HFF-Myc (cell line): ENCODE measurements around the gene PLIN1.

ENCODE experiments used
- DNase-seq: peaks from one replicate; pipeline ENCODE4 v3.0.0-alpha.2; 2011; ENCODE audit warnings: low read depth; ENCODE audit errors: extremely low read depth
- H3K4me3 ChIP-seq: replicated peaks from 2 replicates; pipeline ENCODE4 v1.5.1; 2011; ENCODE audit warnings: low read depth, mild to moderate bottlenecking, control low read depth, low read length
- TF ChIP-seq, protein P1 (sequence below): IDR thresholded peaks from 2 replicates; pipeline ENCODE4 v1.5.1; 2012; ENCODE audit warnings: mild to moderate bottlenecking, low read depth, low read length, control low read depth; ENCODE audit errors: missing control alignments

Gene PLIN1, protein sequence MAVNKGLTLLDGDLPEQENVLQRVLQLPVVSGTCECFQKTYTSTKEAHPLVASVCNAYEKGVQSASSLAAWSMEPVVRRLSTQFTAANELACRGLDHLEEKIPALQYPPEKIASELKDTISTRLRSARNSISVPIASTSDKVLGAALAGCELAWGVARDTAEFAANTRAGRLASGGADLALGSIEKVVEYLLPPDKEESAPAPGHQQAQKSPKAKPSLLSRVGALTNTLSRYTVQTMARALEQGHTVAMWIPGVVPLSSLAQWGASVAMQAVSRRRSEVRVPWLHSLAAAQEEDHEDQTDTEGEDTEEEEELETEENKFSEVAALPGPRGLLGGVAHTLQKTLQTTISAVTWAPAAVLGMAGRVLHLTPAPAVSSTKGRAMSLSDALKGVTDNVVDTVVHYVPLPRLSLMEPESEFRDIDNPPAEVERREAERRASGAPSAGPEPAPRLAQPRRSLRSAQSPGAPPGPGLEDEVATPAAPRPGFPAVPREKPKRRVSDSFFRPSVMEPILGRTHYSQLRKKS

DNA sequence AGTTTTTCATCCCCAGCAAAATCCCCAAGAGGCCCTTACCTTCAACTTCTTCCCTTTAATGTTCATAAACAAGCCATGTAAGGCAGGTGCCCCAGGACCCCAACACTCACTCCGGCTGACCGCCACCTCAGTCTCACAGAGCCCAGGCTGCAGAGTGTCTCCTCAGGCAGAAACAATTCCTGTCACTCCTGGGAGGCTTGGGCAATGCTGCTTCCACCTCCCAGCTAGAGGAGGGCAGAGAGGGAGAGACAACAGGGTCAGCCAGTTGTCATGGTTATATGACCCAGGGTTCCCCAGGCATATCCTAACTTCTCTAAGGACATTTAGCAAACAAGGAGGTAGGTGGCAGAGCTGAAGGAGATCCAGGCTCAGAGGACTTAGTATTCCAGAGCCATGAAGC is at the start of gene PLIN1:
Gene PLIN1, minus strand, starts transcription at position 156 of the 400 bp plus-strand sequence. CDS start 1,878 bp downstream, outside the sequence.
- TF ChIP-seq, protein P1, sequence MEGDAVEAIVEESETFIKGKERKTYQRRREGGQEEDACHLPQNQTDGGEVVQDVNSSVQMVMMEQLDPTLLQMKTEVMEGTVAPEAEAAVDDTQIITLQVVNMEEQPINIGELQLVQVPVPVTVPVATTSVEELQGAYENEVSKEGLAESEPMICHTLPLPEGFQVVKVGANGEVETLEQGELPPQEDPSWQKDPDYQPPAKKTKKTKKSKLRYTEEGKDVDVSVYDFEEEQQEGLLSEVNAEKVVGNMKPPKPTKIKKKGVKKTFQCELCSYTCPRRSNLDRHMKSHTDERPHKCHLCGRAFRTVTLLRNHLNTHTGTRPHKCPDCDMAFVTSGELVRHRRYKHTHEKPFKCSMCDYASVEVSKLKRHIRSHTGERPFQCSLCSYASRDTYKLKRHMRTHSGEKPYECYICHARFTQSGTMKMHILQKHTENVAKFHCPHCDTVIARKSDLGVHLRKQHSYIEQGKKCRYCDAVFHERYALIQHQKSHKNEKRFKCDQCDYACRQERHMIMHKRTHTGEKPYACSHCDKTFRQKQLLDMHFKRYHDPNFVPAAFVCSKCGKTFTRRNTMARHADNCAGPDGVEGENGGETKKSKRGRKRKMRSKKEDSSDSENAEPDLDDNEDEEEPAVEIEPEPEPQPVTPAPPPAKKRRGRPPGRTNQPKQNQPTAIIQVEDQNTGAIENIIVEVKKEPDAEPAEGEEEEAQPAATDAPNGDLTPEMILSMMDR: no peak
- DNase-seq: no peak
- H3K4me3 ChIP-seq: no peak within 1 kb of the TSS

DNA sequence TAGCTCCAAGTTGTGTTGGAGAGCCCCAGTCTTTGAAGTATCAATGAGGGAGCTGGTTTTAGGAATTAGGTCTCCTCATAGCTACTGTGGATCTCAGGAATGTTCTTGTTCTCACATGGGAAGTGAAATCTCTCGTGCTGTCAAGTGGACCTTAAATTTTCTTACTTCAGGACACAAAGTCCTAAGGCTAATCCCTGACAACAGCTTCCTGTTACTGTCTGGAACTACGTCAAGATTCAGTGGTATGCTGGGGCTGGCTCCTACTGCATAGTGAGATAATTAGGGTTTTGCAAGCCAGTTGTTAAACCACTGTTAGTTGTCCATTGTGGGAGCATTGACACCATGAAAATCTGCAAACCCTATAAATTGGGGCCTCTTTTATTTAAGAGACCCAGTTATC is 49.1 kb upstream of the PLIN1 start:
- TF ChIP-seq, protein P1: no peak
- DNase-seq: no peak
- no peak overlapping the region for H3K4me3 ChIP-seq

DNA sequence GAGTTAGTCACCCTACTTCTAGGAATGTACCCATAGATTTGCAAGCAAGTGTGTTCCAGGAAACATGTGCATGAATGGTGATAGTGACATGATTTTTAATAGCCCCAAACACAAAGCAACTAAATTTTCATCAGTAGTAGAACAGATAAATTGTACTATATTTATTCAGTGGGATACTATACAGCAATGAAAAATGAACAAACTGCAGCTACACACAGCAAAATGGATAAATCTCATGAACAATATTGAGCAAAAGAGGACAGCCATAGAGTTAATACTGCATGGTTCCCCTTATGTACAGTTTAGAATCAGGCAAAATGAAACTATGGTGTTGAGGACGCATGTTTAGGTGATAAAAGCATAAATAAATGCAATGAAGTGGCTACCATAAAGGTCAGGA is 45.9 kb upstream of the PLIN1 start:
- DNase-seq: no peak
- H3K4me3 ChIP-seq: no peak overlapping the region
- TF ChIP-seq, protein P1: no peak

DNA sequence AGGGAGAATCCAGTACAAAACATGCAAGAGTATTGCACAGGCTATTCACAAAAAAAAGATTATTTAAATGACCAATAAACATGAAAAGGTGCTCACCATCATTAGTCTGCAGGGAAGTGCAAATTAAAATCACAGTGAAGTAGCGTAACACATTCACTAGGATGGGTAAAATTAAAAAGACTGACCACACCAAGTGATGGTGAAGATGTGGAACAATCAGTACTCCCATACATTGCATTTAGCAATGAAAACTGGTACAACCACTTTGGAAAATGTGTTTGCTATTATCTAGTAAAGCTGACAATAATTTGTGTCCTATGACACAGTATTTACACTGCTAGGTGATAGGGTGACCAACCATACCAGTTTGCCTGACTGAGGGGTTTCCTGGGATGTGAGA is 45.5 kb upstream of the PLIN1 start:
- TF ChIP-seq, protein P1: no peak
- no peak for DNase-seq
- no peak overlapping the region for H3K4me3 ChIP-seq

DNA sequence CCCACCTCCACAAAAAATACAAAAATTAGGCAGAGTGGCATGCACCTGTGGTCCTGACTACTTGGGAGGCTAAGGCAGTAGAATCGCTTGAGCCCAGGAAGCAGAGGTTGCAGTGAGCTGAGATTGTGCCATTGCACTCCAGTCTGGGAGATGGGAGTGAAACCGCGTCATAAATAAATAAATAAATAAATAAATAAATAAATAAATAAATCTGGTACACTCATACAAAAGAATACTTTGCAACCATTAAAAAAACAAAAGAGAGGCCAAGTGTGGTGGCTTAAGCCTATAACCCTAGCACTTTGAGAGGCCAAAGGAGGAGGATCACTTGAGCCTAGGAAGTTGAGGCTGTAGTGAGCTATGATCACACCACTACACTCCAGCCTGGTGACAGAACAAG is 43.9 kb upstream of the PLIN1 start:
- no peak overlapping the region for H3K4me3 ChIP-seq
- TF ChIP-seq, protein P1: no peak
- DNase-seq: no peak

DNA sequence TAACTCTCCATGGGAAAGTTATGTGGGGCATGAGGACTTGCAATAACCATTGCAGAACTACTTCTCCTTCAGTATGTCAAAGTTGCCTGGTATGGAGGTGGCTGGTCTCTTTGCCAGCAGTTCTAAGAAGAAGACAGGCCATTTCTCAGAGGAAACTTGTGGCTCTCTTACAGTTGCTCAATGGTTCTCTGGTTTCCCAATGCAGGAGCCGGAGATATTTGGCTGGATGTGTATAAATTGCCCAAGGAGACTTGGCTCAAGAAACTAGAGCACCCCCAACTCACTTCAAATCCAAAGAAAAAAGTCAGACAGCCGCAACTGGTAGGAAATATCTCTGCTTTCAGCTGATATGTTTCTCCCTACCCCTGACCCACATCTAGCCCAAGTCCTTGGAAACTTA is 35.6 kb upstream of the PLIN1 start:
- no peak overlapping the region for H3K4me3 ChIP-seq

More for the DNA sequence above, 35.6 kb upstream of the PLIN1 start:
- TF ChIP-seq, protein P1: no peak
- no peak for DNase-seq
